Measurements from ENCODE around the gene LRP11.

LRP11 gene

GRCh38 chr6:149881066-149881766 lies 17.1 kb upstream of the LRP11 start:
- Histone ChIP-seq H3K79me2 (ENCODE audit: low read length) (no peaks in the 10 kb centered on the region), H3K27ac (ENCODE audit: low read length) (no peak overlapping the region), H3K9ac (ENCODE audit: low read length) (no peak overlapping the region), H3K4me1 (ENCODE audit: low read length) (no peaks in the 10 kb centered on the region), H3F3A (ENCODE audit: insufficient read depth, low read length) (no peaks in the 10 kb centered on the region), H2AFZ (ENCODE audit: low read length) (no peak overlapping the region), H3K4me3 (ENCODE audit: low read length) (no peak overlapping the region), H4K20me1 (ENCODE audit: insufficient read depth, low read length) (no peaks in the 10 kb centered on the region), H3K4me2 (ENCODE audit: low read depth, low read length) (no peak overlapping the region), H3K27me3 (replicated peaks; ENCODE audit: insufficient read depth, low read length) (peaks cover 14% of the 10 kb centered on the region), H3K9me3 (replicated peaks; ENCODE audit: insufficient read depth, low read length) (no peaks in the 10 kb centered on the region), H3K9me2 (replicated peaks; ENCODE audit: insufficient read depth, low read length) (no peaks in the 10 kb centered on the region), H3K36me3 (replicated peaks; ENCODE audit: insufficient read depth, low read length) (no peaks in the 10 kb centered on the region)
- TF ChIP-seq EZH2phosphoT487 (IDR thresholded peaks at IDR 0.05; ENCODE audit: low read length) (no peak), EZH2 (optimal IDR thresholded peaks at IDR 0.05; ENCODE audit: low read depth, low read length) (no peak), CTCF (IDR thresholded peaks at IDR 0.05; ENCODE audit: low read length) (no peak)
- no peak for DNase-seq

DNA sequence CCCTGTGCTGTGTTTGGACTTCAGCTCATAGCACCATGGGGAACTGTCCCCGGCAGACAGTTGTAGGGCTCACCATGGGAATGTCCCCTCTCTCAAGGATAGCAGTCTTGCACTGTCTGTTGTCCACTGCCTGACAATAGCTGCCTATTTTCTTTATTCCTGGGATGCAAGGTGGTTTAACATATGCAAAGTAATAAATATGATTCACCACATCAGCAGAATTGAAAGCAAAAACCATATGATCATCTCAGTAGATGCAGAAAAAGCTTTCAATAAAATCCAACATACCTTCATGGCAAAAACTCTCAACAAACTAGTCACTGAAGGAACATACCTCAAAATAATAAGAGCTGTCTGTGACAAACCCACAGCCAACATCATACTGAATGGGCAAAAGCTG lies 13.5 kb upstream of the LRP11 start:
- H4K20me1 ChIP-seq (ENCODE audit: insufficient read depth, low read length), result no peaks in the 10 kb centered on the region
- no peaks in the 10 kb centered on the region for H3K36me3 ChIP-seq (replicated peaks; ENCODE audit: insufficient read depth, low read length)
- no peak overlapping the region for H3K4me2 ChIP-seq (ENCODE audit: low read depth, low read length)
- H3K9me3 ChIP-seq (replicated peaks; ENCODE audit: insufficient read depth, low read length), result no peaks in the 10 kb centered on the region
- H3K27me3 ChIP-seq (replicated peaks; ENCODE audit: insufficient read depth, low read length), result peaks cover 5% of the 10 kb centered on the region; the same call in 1 of the 2 replicates
- no peaks in the 10 kb centered on the region for H3K9me2 ChIP-seq (replicated peaks; ENCODE audit: insufficient read depth, low read length)
- no peaks in the 10 kb centered on the region for H3F3A ChIP-seq (ENCODE audit: insufficient read depth, low read length)
- no peaks in the 10 kb centered on the region for H3K79me2 ChIP-seq (ENCODE audit: low read length)
- H3K4me3 ChIP-seq (ENCODE audit: low read length), result no peak overlapping the region
- H3K9ac ChIP-seq (ENCODE audit: low read length), result no peak overlapping the region
- no peak overlapping the region for H2AFZ ChIP-seq (ENCODE audit: low read length)
- no peak overlapping the region for H3K27ac ChIP-seq (ENCODE audit: low read length)
- DNase-seq, result no peak
- no peak for TF ChIP-seq EZH2 (optimal IDR thresholded peaks at IDR 0.05; ENCODE audit: low read depth, low read length)
- TF ChIP-seq CTCF (IDR thresholded peaks at IDR 0.05; ENCODE audit: low read length), result no peak
- TF ChIP-seq EZH2phosphoT487 (IDR thresholded peaks at IDR 0.05; ENCODE audit: low read length), result no peak
- H3K4me1 ChIP-seq (ENCODE audit: low read length), result no peaks in the 10 kb centered on the region

DNA sequence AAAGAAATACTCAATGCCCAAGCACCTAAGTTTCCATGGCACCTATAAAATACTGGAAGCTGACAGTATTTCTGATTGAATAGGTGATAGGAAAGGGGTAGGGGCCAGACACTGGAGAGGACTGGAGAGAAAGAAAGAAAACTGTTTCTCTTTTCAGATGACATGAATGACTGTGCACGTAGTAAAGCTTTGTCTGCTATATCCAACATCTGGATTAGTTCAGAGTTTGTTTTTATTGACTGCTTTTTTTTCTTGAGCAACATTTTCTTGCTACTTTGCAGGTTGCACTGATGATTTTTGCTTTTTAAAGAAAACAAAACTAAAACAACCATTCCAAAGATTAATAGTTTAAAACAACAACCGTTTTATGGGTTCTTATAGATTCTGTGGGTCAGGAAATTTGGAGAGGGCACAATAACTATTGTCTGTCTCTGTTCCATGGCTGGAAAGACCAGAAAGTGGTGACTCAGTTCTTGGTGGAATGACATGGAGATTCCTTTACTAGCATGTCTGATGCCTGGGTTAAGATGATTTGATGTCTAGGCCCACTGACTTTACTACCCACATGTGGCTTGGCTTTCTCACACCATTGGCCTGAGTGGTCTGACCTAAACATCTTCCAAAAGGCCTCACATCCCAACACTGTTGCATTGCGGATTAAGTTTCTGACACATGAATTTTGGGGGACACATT lies 12.2 kb upstream of the LRP11 start:
- TF ChIP-seq CTCF (IDR thresholded peaks at IDR 0.05; ENCODE audit: low read length) (no peak), EZH2 (optimal IDR thresholded peaks at IDR 0.05; ENCODE audit: low read depth, low read length) (no peak), EZH2phosphoT487 (IDR thresholded peaks at IDR 0.05; ENCODE audit: low read length) (no peak)
- Histone ChIP-seq H3K4me3 (ENCODE audit: low read length) (no peak overlapping the region), H3K4me2 (ENCODE audit: low read depth, low read length) (no peak overlapping the region), H3K79me2 (ENCODE audit: low read length) (no peaks in the 10 kb centered on the region), H3F3A (ENCODE audit: insufficient read depth, low read length) (no peaks in the 10 kb centered on the region), H2AFZ (ENCODE audit: low read length) (no peak overlapping the region), H4K20me1 (ENCODE audit: insufficient read depth, low read length) (no peaks in the 10 kb centered on the region), H3K9ac (ENCODE audit: low read length) (no peak overlapping the region), H3K27me3 (replicated peaks; ENCODE audit: insufficient read depth, low read length) (peaks cover 5% of the 10 kb centered on the region; the same call in 1 of the 2 replicates), H3K36me3 (replicated peaks; ENCODE audit: insufficient read depth, low read length) (no peaks in the 10 kb centered on the region), H3K9me2 (replicated peaks; ENCODE audit: insufficient read depth, low read length) (no peaks in the 10 kb centered on the region), H3K27ac (ENCODE audit: low read length) (no peak overlapping the region), H3K9me3 (replicated peaks; ENCODE audit: insufficient read depth, low read length) (no peaks in the 10 kb centered on the region), H3K4me1 (ENCODE audit: low read length) (no peaks in the 10 kb centered on the region)
- no peak for DNase-seq

Data from MM.1S (cell line).